ENCODE measurements around the gene SLC39A11. TPM values are rescaled to one million over a fixed set of nuclear protein-coding genes. Genes with fewer than 3 reads are reported as not detected.
"Not testable (repeated sequence)": the region's sequence is repeated elsewhere in the genome, so short reads cannot be mapped to it uniquely, and the experiment has no call there.

The SLC39A11 gene
- total RNA-seq, 1 experiment from 2014 or later: 8.6 TPM

- DNase-seq (ENCODE audit: low read depth): peak; percentile 61
Observed at GRCh38 chr17:73013301-73013700, 79.2 kb downstream of the SLC39A11 start.

- DNase-seq (ENCODE audit: low read depth): no peak
Observed at GRCh38 chr17:73011016-73011486, 81.4 kb downstream of the SLC39A11 start.

GRCh38 chr17:73010414-73010813 lies 82.1 kb downstream of the SLC39A11 start:
- no peak for DNase-seq (ENCODE audit: low read depth)

- DNase-seq (ENCODE audit: low read depth): no peak
Observed at GRCh38 chr17:73007407-73007806, 85.1 kb downstream of the SLC39A11 start.

GRCh38 chr17:73005360-73005759 lies 87.1 kb downstream of the SLC39A11 start:
- DNase-seq (ENCODE audit: low read depth): no peak

GRCh38 chr17:73003487-73003886 lies 89.0 kb downstream of the SLC39A11 start:
- DNase-seq (ENCODE audit: low read depth): no peak

GRCh38 chr17:73000832-73001231 lies 91.7 kb downstream of the SLC39A11 start:
- no peak for DNase-seq (ENCODE audit: low read depth)

- not testable (repeated sequence) for DNase-seq (ENCODE audit: low read depth)
Observed at GRCh38 chr17:72999474-72999873, 93.0 kb downstream of the SLC39A11 start.

- no peak for DNase-seq (ENCODE audit: low read depth)
Observed at GRCh38 chr17:72998343-72998742, 94.1 kb downstream of the SLC39A11 start.

GRCh38 chr17:72997559-72997958 lies 94.9 kb downstream of the SLC39A11 start:
- DNase-seq (ENCODE audit: low read depth): no peak

GRCh38 chr17:72996791-72997190 lies 95.7 kb downstream of the SLC39A11 start:
- no peak for DNase-seq (ENCODE audit: low read depth)

GRCh38 chr17:72995008-72995656 lies 97.4 kb downstream of the SLC39A11 start:
- DNase-seq (ENCODE audit: low read depth): no peak

GRCh38 chr17:72992783-72993467 lies 99.6 kb downstream of the SLC39A11 start:
- not testable (repeated sequence) for DNase-seq (ENCODE audit: low read depth)

- DNase-seq (ENCODE audit: low read depth): no peak
Observed at GRCh38 chr17:72991651-72992050, 100.8 kb downstream of the SLC39A11 start.

- no peak for DNase-seq (ENCODE audit: low read depth)
Observed at GRCh38 chr17:72989074-72989610, 103.3 kb downstream of the SLC39A11 start.

GRCh38 chr17:72988451-72988850 lies 104.0 kb downstream of the SLC39A11 start:
- DNase-seq (ENCODE audit: low read depth): no peak

- DNase-seq (ENCODE audit: low read depth): no peak
Observed at GRCh38 chr17:72987166-72987565, 105.3 kb downstream of the SLC39A11 start.

- DNase-seq (ENCODE audit: low read depth): peak; percentile 66
Observed at GRCh38 chr17:72985882-72986720, 106.4 kb downstream of the SLC39A11 start.

GRCh38 chr17:72984926-72985325 lies 107.6 kb downstream of the SLC39A11 start:
- DNase-seq (ENCODE audit: low read depth): no peak

GRCh38 chr17:72984145-72984925 lies 108.2 kb downstream of the SLC39A11 start:
- DNase-seq (ENCODE audit: low read depth): peak; percentile 53

GRCh38 chr17:72982680-72983079 lies 109.8 kb downstream of the SLC39A11 start:
- DNase-seq (ENCODE audit: low read depth): no peak
